Panc1 (cell line): ENCODE results near the gene C5AR1. TPM values are rescaled to one million over a fixed set of nuclear protein-coding genes. Genes with fewer than 3 reads are reported as not detected.

Source experiments
- ATAC-seq: fragments of 200-7000 bp; cut with Tn5 transposase; 2 replicates; pipeline ENCODE4 v1.9.1; 2020; ENCODE audit warnings: mild to moderate bottlenecking, moderate library complexity
- BruUV-seq: library from RNA; stranded (reverse); fragments of 400-500 nt; replicated peaks from 2 replicates; lab custom pipeline; 2021; lab: Mats Ljungman, UMichigan
- CTCF ChIA-PET: fragments of 300-600 bp; sonication (Branson Sonifier 250); formaldehyde crosslinking; loops from one replicate; lab custom pipeline; 2022; ENCODE audit warnings: antibody characterized with exemption; lab: Charles Lee
- POLR2A ChIA-PET: fragments of 300-600 bp; sonication (Branson Sonifier 250); formaldehyde crosslinking; loops from one replicate; lab custom pipeline; 2022; ENCODE audit warnings: antibody characterized with exemption; lab: Charles Lee
- DNase-seq: peaks from one replicate; pipeline ENCODE4 v3.0.0-alpha.2; 2010; ENCODE audit warnings: low read depth, low spot score
- H3K27ac ChIP-seq: 2 replicates; pipeline ENCODE4 v1.5.1; 2011; ENCODE audit warnings: mild to moderate bottlenecking, low read length, inconsistent platforms
- H3K27me3 ChIP-seq: fragments of 200-500 bp; sonication (Bioruptor generic); 2 replicates; pipeline ENCODE4 v1.6.0; 2014; ENCODE audit warnings: low read length, inconsistent platforms; ENCODE audit not compliant: control insufficient read depth, insufficient read depth
- H3K36me3 ChIP-seq: fragments of 200-500 bp; sonication (Bioruptor generic); 2 replicates; pipeline ENCODE4 v1.5.1; 2014; ENCODE audit warnings: inconsistent platforms, mild to moderate bottlenecking, low read length, moderate library complexity; ENCODE audit not compliant: control insufficient read depth, insufficient read depth
- H3K4me1 ChIP-seq: 2 replicates; pipeline ENCODE4 v1.5.1; 2011; ENCODE audit warnings: inconsistent platforms, mild to moderate bottlenecking, low read length, moderate library complexity; ENCODE audit not compliant: control insufficient read depth, insufficient read depth
- H3K4me3 ChIP-seq, 2 experiments: 2 replicates each; pipeline ENCODE4 v1.5.1; 2011 to 2012; ENCODE audit warnings: low read depth in 2 of 2, low read length in 2 of 2, mild to moderate bottlenecking in 2 of 2, inconsistent platforms in 1 of 2, moderate library complexity in 1 of 2
- H3K9me3 ChIP-seq: fragments of 200-500 bp; sonication (Bioruptor generic); 2 replicates; pipeline ENCODE4 v1.5.1; 2014; ENCODE audit warnings: low read depth, mild to moderate bottlenecking, inconsistent platforms, low read length, moderate library complexity; ENCODE audit not compliant: control insufficient read depth, insufficient read depth
- CTCF ChIP-seq: fragments of 450-650 bp; IDR thresholded peaks from 2 replicates; pipeline ENCODE4 v1.5.1; 2017; ENCODE audit warnings: mild to moderate bottlenecking
- POLR2AphosphoS5 ChIP-seq: IDR thresholded peaks from 2 replicates; pipeline ENCODE4 v1.6.1; 2012; ENCODE audit warnings: mild to moderate bottlenecking, low read depth, low read length, moderate library complexity
- REST ChIP-seq, 2 experiments: IDR thresholded peaks; 2 replicates each; pipeline ENCODE4 v1.6.1; 2011 to 2012; ENCODE audit warnings: low read depth in 2 of 2, control low read depth in 1 of 2, low read length in 1 of 2, mild to moderate bottlenecking in 1 of 2, moderate library complexity in 1 of 2; ENCODE audit not compliant: insufficient read depth in 1 of 2
- SIN3A ChIP-seq: IDR thresholded peaks from 2 replicates; pipeline ENCODE4 v1.6.1; 2012; ENCODE audit warnings: low read depth, mild to moderate bottlenecking, low read length, moderate library complexity, borderline replicate concordance; ENCODE audit not compliant: insufficient read depth
- TCF7L2 ChIP-seq: IDR thresholded peaks from 2 replicates; pipeline ENCODE4 v1.6.1; 2011; ENCODE audit warnings: mild to moderate bottlenecking, low read depth, low read length, inconsistent platforms
- in situ Hi-C: cut with HindIII; loops from 2 replicates; pipeline ENCODE4 v1.10.0; 2016; ENCODE audit warnings: low sequenced_read_pairs, low pct_unique_long_range_greater_than_20kb
- intact Hi-C: fragments of 100-400 bp; cut with micrococcal nuclease; formaldehyde crosslinking; loops from one replicate; pipeline ENCODE4 v1.10.0; 2022; ENCODE audit not compliant: unreplicated experiment
- total RNA-seq: library from RNA; stranded (reverse); gene quantifications from one replicate; pipeline ENCODE4 v1.2.1, GENCODE V29; 2021; ENCODE audit not compliant: unreplicated experiment

C5AR1 gene
- total RNA-seq, 1 experiment from 2014 or later = 2.7 TPM

DNA sequence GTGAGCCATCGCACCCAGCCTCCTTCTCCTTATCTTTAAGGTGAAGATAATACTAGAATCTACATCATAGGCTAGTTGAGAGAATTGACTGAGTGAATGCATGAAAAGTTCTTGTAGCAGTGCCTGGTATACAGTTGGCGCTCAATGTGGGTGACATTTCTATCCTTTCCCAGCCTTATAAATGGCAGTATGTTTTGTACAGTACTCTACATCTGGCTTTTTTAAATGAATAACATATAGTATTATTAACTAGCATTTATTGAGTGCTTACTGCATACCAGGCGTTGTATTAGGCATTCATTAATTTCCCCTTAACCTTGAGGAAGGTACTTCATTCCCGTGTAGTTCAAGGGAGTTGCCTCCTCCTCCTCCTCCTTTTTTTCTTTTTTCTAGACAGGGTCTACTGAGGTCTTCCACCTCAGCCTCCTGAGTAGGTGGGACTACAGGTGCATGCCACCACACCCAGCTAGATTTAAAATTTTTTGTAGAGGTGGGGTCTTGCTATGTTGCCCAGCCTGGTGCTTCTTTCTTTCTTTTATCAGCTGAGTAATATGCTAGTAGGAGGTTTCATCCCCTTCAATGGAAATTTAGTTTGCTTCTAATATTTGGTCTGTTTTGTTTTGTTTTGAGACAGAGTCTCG, 2.8 kb downstream of the C5AR1 start:
- no TSS peak for BruUV-seq
- Histone ChIP-seq H3K36me3 (no peaks in the 10 kb centered on the region), H3K4me3 (no peak overlapping the region), H3K27ac (no peak overlapping the region), H3K27me3 (no peaks in the 10 kb centered on the region), H3K9me3 (no peaks in the 10 kb centered on the region), H3K4me1 (0 out of 2 replicates have a peak, but pooled peaks cover 3% of the 10 kb centered on the region)
- ChIA-PET CTCF (no interaction called here), POLR2A (no interaction called here)
- DNase-seq (no peak), ATAC-seq (no peak)
- in situ Hi-C loops = no loop called here
- TF ChIP-seq POLR2AphosphoS5 (no peak), TCF7L2 (no peak), CTCF (no peak), REST (IDR thresholded peaks at IDR 0.05; ENCODE audit: insufficient read depth in 1 of 2, low read depth in 2 of 2, low read length in 1 of 2) (no peak), SIN3A (no peak)
- intact Hi-C loops = no loop called here

DNA sequence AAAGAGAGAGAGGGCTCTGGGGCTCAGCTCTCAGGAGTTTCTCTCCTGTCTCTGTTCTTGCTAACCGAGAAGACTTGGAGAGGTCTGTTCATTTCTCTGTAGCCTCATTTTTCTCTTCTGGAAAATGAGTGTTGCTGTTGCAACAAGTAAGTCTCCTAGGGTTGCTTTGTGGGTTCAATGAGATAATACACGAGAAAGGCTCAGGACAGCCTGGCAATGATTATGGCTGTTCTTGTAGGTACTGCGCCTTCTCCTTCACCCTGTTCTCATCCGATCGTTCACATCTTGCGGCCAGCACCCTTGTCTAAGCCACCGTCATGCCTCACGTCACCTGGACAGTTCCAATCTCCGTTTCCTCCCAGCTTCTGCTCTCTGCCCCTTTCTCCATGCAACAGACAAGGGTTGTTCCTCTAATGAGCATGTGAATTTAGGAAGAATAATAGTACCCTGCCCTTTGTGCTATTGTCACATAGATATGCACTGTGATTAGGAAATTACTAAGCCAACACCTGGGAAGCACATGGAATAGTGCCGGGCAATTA, 4.2 kb downstream of the C5AR1 start:
- Histone ChIP-seq H3K4me1 (0 out of 2 replicates have a peak, but pooled peaks cover 3% of the 10 kb centered on the region), H3K36me3 (no peaks in the 10 kb centered on the region), H3K27ac (no peak overlapping the region), H3K27me3 (no peaks in the 10 kb centered on the region), H3K9me3 (no peaks in the 10 kb centered on the region), H3K4me3 (no peak overlapping the region)
- intact Hi-C loops (no loop called here), in situ Hi-C loops (no loop called here)
- no peak for TF ChIP-seq REST (IDR thresholded peaks at IDR 0.05; ENCODE audit: insufficient read depth in 1 of 2, low read depth in 2 of 2, low read length in 1 of 2)
- ChIA-PET POLR2A (no interaction called here), CTCF (no interaction called here)
- BruUV-seq = no TSS peak
- ATAC-seq (no peak), DNase-seq (no peak)
